GM12865 (cell line): ENCODE data around the gene HEPHL1.

Experiments used
- DNase-seq: peaks from one replicate; pipeline ENCODE4 v3.0.0; 2010; ENCODE audit warnings: low read depth
- H3K4me3 ChIP-seq: 2 replicates; pipeline ENCODE4 v1.5.1; 2011; ENCODE audit warnings: mild to moderate bottlenecking, low read depth, low read length, control low read depth
- CTCF ChIP-seq: IDR thresholded peaks from 2 replicates; pipeline ENCODE4 v1.5.1; 2011; ENCODE audit warnings: low read length, control low read depth, low read depth, inconsistent platforms; ENCODE audit not compliant: insufficient read depth; ENCODE audit errors: missing control alignments

Gene HEPHL1

GRCh38 chr11:94132823-94133408, 111.8 kb downstream of the HEPHL1 start:
- no peak for DNase-seq
- no peak overlapping the region for H3K4me3 ChIP-seq

GRCh38 chr11:94133752-94134151, 112.6 kb downstream of the HEPHL1 start:
- no peak for DNase-seq
- no peak overlapping the region for H3K4me3 ChIP-seq
- TF ChIP-seq CTCF, result no peak

More at GRCh38 chr11:94132823-94133408, 111.8 kb downstream of the HEPHL1 start:
- TF ChIP-seq CTCF, result no peak

- H3K4me3 ChIP-seq, result no peak overlapping the region
- DNase-seq, result peak; percentile 26
- TF ChIP-seq CTCF, result no peak
These were observed 113.7 kb downstream of the HEPHL1 start for GRCh38 chr11:94134651-94135512.

GRCh38 chr11:94139416-94139815, 118.3 kb downstream of the HEPHL1 start:
- H3K4me3 ChIP-seq, result no peak overlapping the region
- TF ChIP-seq CTCF, result no peak
- DNase-seq, result no peak

GRCh38 chr11:94140154-94140655, 119.1 kb downstream of the HEPHL1 start:
- DNase-seq, result no peak
- no peak for TF ChIP-seq CTCF
- H3K4me3 ChIP-seq, result no peak overlapping the region

GRCh38 chr11:94141511-94142307, 120.6 kb downstream of the HEPHL1 start:
- no peak for TF ChIP-seq CTCF
- H3K4me3 ChIP-seq, result no peak overlapping the region
- DNase-seq, result no peak
